Measurements from ENCODE around the gene PGLYRP1.

GRCh38 chr19:45994998-45995714 lies 27.7 kb downstream of the PGLYRP1 start, which contains the start of gene CCDC61:
- TF ChIP-seq POLR2A (IDR thresholded peaks at IDR 0.05) (no peak), CTCF (IDR thresholded peaks at IDR 0.05) (peak in 1 of 3 experiments; percentile 5)
